ENCODE results near the gene ABLIM3.

ABLIM3 gene

GRCh38 chr5:149220750-149221149 lies 79.5 kb downstream of the ABLIM3 start:
- DNase-seq (ENCODE audit: low read depth in 1 of 2, low spot score in 1 of 2) = no peak
- H3K27me3 ChIP-seq (ENCODE audit: insufficient read depth, poor library complexity, severe bottlenecking) = no peaks in the 10 kb centered on the region
- TF ChIP-seq REST (IDR thresholded peaks at IDR 0.05; ENCODE audit: insufficient replicate concordance, low read depth) = no peak
- TF ChIP-seq POLR2AphosphoS5 (IDR thresholded peaks at IDR 0.05; ENCODE audit: low read depth) = no peak
- TF ChIP-seq GABPA (IDR thresholded peaks at IDR 0.05; ENCODE audit: low read depth) = no peak
- H3K27ac ChIP-seq (replicated peaks) = no peak overlapping the region
- H3K4me3 ChIP-seq (replicated peaks; ENCODE audit: insufficient read depth, low read length) = no peak overlapping the region

GRCh38 chr5:149221326-149221725 lies 80.0 kb downstream of the ABLIM3 start:
- no peak for TF ChIP-seq REST (IDR thresholded peaks at IDR 0.05; ENCODE audit: insufficient replicate concordance, low read depth)
- no peak for TF ChIP-seq POLR2AphosphoS5 (IDR thresholded peaks at IDR 0.05; ENCODE audit: low read depth)
- TF ChIP-seq GABPA (IDR thresholded peaks at IDR 0.05; ENCODE audit: low read depth) = no peak
- no peak for TF ChIP-seq SPI1 (IDR thresholded peaks at IDR 0.05; ENCODE audit: borderline replicate concordance, low read depth)
- TF ChIP-seq CTCF (IDR thresholded peaks at IDR 0.05; ENCODE audit: insufficient read depth, low read length) = no peak
- Histone ChIP-seq H3K27me3 (ENCODE audit: insufficient read depth, poor library complexity, severe bottlenecking) (no peaks in the 10 kb centered on the region), H3K27ac (replicated peaks) (no peak overlapping the region), H3K4me3 (replicated peaks; ENCODE audit: insufficient read depth, low read length) (no peak overlapping the region)
- no peak for DNase-seq (ENCODE audit: low read depth in 1 of 2, low spot score in 1 of 2)

- no peaks in the 10 kb centered on the region for H3K27me3 ChIP-seq (ENCODE audit: insufficient read depth, poor library complexity, severe bottlenecking)
- H3K27ac ChIP-seq (replicated peaks) = no peak overlapping the region
- H3K4me3 ChIP-seq (replicated peaks; ENCODE audit: insufficient read depth, low read length) = no peak overlapping the region
- DNase-seq (ENCODE audit: low read depth in 1 of 2, low spot score in 1 of 2) = no peak
- no peak for TF ChIP-seq CTCF (IDR thresholded peaks at IDR 0.05; ENCODE audit: insufficient read depth, low read length)
- TF ChIP-seq POLR2AphosphoS5 (IDR thresholded peaks at IDR 0.05; ENCODE audit: low read depth) = no peak
- no peak for TF ChIP-seq SPI1 (IDR thresholded peaks at IDR 0.05; ENCODE audit: borderline replicate concordance, low read depth)
- no peak for TF ChIP-seq GABPA (IDR thresholded peaks at IDR 0.05; ENCODE audit: low read depth)
- TF ChIP-seq REST (IDR thresholded peaks at IDR 0.05; ENCODE audit: insufficient replicate concordance, low read depth) = no peak
Observed at GRCh38 chr5:149221731-149222342, 80.5 kb downstream of the ABLIM3 start.
